OCI-LY7 (cell line): ENCODE data around the gene FRAT1.

Source experiments
- EZH2phosphoT487 ChIP-seq: fragments of 200-600 bp; sonication (generic); IDR thresholded peaks from 2 replicates; pipeline ENCODE4 v1.6.1; 2018; ENCODE audit warnings: low read depth, borderline replicate concordance, mild to moderate bottlenecking, mixed run types, antibody characterized with exemption, low read length, moderate library complexity, mixed read lengths
- TF ChIP-seq, protein P1 (sequence below): fragments of 200-600 bp; sonication (generic); conservative IDR thresholded peaks from 2 replicates; pipeline ENCODE4 v1.5.1; 2014; ENCODE audit warnings: mild to moderate bottlenecking, antibody characterized with exemption, low read length, moderate library complexity, mixed read lengths

DNA sequence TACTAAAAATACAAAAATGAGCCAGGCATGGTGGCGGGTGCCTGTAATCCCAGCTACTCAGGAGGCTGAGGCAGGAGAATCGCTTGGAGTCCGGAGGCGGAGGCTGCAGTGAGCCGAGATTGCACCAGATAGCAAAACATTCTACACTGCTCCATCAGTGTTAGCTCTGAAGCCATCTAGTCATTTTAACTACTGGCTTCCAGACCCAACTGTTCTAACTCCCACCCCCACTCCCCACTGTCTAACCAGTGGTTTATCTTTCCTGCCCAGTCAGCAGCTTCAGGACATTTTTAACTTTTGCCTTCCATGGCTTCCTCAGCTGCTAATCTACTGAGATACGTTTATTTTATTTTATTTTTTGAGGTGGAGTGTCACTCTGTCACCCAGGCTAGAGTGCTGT lies 6.2 kb upstream of the FRAT1 start:
- TF ChIP-seq, protein P1, sequence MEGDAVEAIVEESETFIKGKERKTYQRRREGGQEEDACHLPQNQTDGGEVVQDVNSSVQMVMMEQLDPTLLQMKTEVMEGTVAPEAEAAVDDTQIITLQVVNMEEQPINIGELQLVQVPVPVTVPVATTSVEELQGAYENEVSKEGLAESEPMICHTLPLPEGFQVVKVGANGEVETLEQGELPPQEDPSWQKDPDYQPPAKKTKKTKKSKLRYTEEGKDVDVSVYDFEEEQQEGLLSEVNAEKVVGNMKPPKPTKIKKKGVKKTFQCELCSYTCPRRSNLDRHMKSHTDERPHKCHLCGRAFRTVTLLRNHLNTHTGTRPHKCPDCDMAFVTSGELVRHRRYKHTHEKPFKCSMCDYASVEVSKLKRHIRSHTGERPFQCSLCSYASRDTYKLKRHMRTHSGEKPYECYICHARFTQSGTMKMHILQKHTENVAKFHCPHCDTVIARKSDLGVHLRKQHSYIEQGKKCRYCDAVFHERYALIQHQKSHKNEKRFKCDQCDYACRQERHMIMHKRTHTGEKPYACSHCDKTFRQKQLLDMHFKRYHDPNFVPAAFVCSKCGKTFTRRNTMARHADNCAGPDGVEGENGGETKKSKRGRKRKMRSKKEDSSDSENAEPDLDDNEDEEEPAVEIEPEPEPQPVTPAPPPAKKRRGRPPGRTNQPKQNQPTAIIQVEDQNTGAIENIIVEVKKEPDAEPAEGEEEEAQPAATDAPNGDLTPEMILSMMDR = no peak
- no peak for TF ChIP-seq EZH2phosphoT487
